ENCODE results near the gene SUV39H2. TPM values are rescaled to one million over a fixed set of nuclear protein-coding genes. Genes with fewer than 3 reads are reported as not detected.

Gene SUV39H2
- total RNA-seq, 1 donor from 2014 or later = 4.3 TPM

DNA sequence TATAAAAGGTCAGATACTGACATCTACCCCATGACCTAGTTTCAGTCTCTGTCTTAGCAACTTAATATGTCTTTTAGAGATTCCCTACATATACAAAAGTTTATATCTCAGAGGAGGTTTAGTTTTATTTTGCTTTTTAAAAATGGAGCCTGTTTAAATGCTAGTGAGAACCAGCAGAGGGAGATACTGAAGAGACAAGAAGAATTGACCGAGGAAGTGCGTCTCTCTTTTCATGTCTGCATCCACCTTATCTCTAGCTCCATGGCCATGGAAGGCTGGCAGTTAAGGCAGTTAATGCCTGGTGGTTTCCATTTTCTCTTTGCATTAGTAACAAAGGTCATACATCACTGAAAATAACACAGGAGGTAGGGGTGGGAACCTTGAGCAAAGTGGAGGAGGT lies 10.7 kb downstream of the SUV39H2 start:
- no peaks in the 10 kb centered on the region for H3K27me3 ChIP-seq (ENCODE audit: low read depth)
- DNase-seq = no peak
- no peaks in the 10 kb centered on the region for H3K9me3 ChIP-seq
- TF ChIP-seq, protein P1, sequence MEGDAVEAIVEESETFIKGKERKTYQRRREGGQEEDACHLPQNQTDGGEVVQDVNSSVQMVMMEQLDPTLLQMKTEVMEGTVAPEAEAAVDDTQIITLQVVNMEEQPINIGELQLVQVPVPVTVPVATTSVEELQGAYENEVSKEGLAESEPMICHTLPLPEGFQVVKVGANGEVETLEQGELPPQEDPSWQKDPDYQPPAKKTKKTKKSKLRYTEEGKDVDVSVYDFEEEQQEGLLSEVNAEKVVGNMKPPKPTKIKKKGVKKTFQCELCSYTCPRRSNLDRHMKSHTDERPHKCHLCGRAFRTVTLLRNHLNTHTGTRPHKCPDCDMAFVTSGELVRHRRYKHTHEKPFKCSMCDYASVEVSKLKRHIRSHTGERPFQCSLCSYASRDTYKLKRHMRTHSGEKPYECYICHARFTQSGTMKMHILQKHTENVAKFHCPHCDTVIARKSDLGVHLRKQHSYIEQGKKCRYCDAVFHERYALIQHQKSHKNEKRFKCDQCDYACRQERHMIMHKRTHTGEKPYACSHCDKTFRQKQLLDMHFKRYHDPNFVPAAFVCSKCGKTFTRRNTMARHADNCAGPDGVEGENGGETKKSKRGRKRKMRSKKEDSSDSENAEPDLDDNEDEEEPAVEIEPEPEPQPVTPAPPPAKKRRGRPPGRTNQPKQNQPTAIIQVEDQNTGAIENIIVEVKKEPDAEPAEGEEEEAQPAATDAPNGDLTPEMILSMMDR (IDR thresholded peaks at IDR 0.05) = no peak
- no peak overlapping the region for H3K4me3 ChIP-seq
- no peaks in the 10 kb centered on the region for H3K36me3 ChIP-seq
- no peaks in the 10 kb centered on the region for H3K4me1 ChIP-seq
- intact Hi-C loops (cut with DNase I) = no loop called here
- ATAC-seq = no peak
- H3K27ac ChIP-seq = no peak overlapping the region

DNA sequence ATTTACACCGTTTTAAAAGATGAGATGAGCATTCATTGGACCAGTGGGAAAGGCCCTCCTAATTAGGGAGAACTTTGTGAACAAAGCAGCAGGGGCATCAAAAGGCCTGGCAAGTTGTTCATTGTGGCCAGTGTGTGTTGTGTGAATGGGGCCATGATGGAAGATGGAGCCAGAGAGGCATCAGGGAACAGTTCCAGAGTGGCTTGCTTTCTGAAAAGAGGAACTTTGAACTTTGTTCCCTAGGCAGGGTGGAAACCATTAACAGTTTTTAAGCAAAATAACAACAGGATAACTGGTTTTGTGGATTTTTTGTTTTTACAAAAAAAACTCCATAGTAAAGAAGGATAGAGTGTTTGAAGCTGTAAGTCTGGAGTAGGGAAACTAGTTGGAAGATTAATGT lies 12.5 kb downstream of the SUV39H2 start:
- TF ChIP-seq, protein P1 (IDR thresholded peaks at IDR 0.05) = no peak
- Histone ChIP-seq H3K4me3 (no peak overlapping the region), H3K4me1 (no peaks in the 10 kb centered on the region), H3K36me3 (no peaks in the 10 kb centered on the region), H3K27ac (no peak overlapping the region), H3K27me3 (ENCODE audit: low read depth) (no peaks in the 10 kb centered on the region), H3K9me3 (no peaks in the 10 kb centered on the region)
- DNase-seq = no peak
- ATAC-seq = no peak
- intact Hi-C loops (cut with DNase I) = no loop called here

DNA sequence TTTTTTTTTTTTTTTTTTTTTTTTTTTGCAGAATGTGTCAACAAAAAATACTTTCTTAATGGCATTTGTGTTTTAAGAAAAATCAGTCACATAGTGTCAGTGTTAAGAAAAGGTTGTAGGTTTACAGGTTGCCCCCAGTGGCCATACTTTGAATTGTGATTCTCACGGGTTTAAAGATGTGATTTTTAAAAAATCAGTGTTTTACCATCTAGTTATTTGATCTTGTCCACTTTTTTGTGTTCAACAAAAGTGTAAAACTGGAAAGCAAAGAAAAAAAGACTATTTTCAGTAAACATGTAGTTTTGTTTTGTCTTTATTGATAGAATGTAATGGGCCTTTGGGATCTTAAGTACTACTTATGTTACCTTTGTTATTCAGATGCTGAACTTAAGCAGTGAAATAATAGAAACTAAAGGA lies 25.7 kb downstream of the SUV39H2 start:
- ATAC-seq = no peak
- Histone ChIP-seq H3K4me3 (no peak overlapping the region), H3K27ac (no peak overlapping the region), H3K36me3 (peaks cover 31% of the 10 kb centered on the region), H3K27me3 (ENCODE audit: low read depth) (no peaks in the 10 kb centered on the region), H3K4me1 (no peaks in the 10 kb centered on the region), H3K9me3 (no peaks in the 10 kb centered on the region)
- DNase-seq = no peak
- intact Hi-C loops (cut with DNase I) = no loop called here
- TF ChIP-seq, protein P1 (IDR thresholded peaks at IDR 0.05) = peak; percentile 50

DNA sequence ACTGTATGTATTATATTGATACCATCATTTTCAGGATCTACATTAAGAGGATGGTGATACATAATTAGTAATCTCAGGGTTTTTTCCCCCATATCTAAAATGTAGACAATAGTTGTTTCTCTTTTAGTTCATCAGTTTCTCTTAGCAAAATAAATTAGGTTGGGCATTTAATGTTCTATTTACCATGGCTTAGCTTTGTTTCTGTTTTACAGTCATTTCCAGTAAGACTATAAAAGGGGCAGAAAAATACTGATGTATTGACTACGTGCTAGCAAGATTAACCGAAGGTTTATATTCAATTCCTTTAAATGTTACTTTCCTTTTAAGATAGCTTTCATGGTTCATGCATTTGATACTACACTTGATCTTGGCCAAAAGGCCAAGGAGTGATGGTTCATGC lies 26.2 kb downstream of the SUV39H2 start:
- ATAC-seq (no peak), DNase-seq (no peak)
- Histone ChIP-seq H3K4me3 (no peak overlapping the region), H3K36me3 (peaks cover 36% of the 10 kb centered on the region), H3K27ac (no peak overlapping the region), H3K4me1 (no peaks in the 10 kb centered on the region), H3K27me3 (ENCODE audit: low read depth) (no peaks in the 10 kb centered on the region), H3K9me3 (no peaks in the 10 kb centered on the region)
- intact Hi-C loops (cut with DNase I) = no loop called here
- TF ChIP-seq, protein P1 (IDR thresholded peaks at IDR 0.05) = no peak

DNA sequence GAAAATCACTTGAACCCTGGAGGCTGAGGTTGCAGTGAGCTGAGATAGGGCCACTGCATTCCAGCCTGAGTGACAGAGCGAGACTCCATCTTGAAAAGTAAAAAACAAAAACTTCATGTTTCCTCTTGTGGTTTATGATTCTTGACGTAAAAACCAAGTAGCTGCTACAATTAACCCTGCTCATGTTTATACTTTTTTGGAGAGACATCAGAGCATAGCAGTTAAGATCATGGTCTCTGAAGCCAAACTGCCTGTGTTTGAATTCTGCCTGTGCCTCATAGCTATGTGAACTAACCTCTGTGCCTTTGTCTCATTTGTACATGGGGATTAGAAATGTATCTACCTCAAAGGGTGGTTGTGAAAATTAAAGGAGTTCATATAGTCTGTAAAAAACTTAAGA lies 27.2 kb downstream of the SUV39H2 start:
- H3K9me3 ChIP-seq = no peaks in the 10 kb centered on the region

More for the DNA sequence above, 27.2 kb downstream of the SUV39H2 start:
- Histone ChIP-seq H3K4me1 (no peaks in the 10 kb centered on the region), H3K27me3 (ENCODE audit: low read depth) (no peaks in the 10 kb centered on the region), H3K27ac (no peak overlapping the region), H3K36me3 (peaks cover 45% of the 10 kb centered on the region), H3K4me3 (no peak overlapping the region)
- intact Hi-C loops (cut with DNase I) = no loop called here
- DNase-seq (no peak), ATAC-seq (no peak)
- TF ChIP-seq, protein P1 (IDR thresholded peaks at IDR 0.05) = no peak
